ENCODE results near the gene COL5A2. TPM values are rescaled to one million over a fixed set of nuclear protein-coding genes. Genes with fewer than 3 reads are reported as not detected.

Gene COL5A2
- total and polyA plus RNA-seq, 9 of the 15 experiments (the other 6 are each of a cell fraction or from before 2014, with no cell fraction given): 0.01 to 0.54 (median 0.19) TPM

GRCh38 chr2:189147989-189148388 lies 31.6 kb downstream of the COL5A2 start:
- WGBS (ENCODE audit: insufficient coverage, low coverage, missing lambda C conversion rate): 0% methylated on average over 1 of the region's 1 CpG
- ChIA-PET POLR2A (no interaction called here), CTCF (ENCODE audit: low intra/inter-chr PET ratio) (no interaction called here)
- no peak overlapping the region for H3K9ac ChIP-seq (ENCODE audit: insufficient read depth in 1 of 2, low read depth in 2 of 2, low read length in 2 of 2)
- no peak overlapping the region for H3K27ac ChIP-seq (ENCODE audit: extremely low read depth, low read depth, low read length)
- no peaks in the 10 kb centered on the region for H3K36me3 ChIP-seq (ENCODE audit: control insufficient read depth, insufficient read depth, low read length)
- H4K20me1 ChIP-seq (replicated peaks; ENCODE audit: control insufficient read depth, insufficient read depth, low read length): no peaks in the 10 kb centered on the region
- H3K4me3 ChIP-seq: no peak overlapping the region
- H3K9me3 ChIP-seq (replicated peaks; ENCODE audit: control insufficient read depth, insufficient read depth, low read depth, low read length): no peaks in the 10 kb centered on the region
- DNase-seq (ENCODE audit: extremely low read depth in 1 of 4, low spot score in 3 of 4) (no peak), FAIRE-seq (no peak), ATAC-seq (no peak)
- intact Hi-C loops (cut with micrococcal nuclease) (no loop called here), in situ Hi-C loops (cut with MboI) (no loop called here)
- H3K9me1 ChIP-seq (ENCODE audit: control insufficient read depth, insufficient read depth, low read length): no peaks in the 10 kb centered on the region
- no peak overlapping the region for H2AFZ ChIP-seq (ENCODE audit: low read depth, low read length)
- no peaks in the 10 kb centered on the region for H3K27me3 ChIP-seq (ENCODE audit: control insufficient read depth in 2 of 2, insufficient read depth in 2 of 2, low read length in 2 of 2)
- no TSS peak for BruUV-seq (replicated peaks)
- no peaks in the 10 kb centered on the region for H3K4me1 ChIP-seq (replicated peaks in 1 of 2; ENCODE audit: control insufficient read depth in 2 of 2, insufficient read depth in 2 of 2, low read length in 2 of 2)
- TF ChIP-seq BDP1 (IDR thresholded peaks at IDR 0.05; ENCODE audit: insufficient read depth, insufficient read length): no peak
- no peak overlapping the region for H3K4me2 ChIP-seq (ENCODE audit: insufficient read depth, low read length)
- H3K79me2 ChIP-seq (ENCODE audit: control insufficient read depth, insufficient read depth, low read length): no peaks in the 10 kb centered on the region

- H3K9ac ChIP-seq (ENCODE audit: insufficient read depth in 1 of 2, low read depth in 2 of 2, low read length in 2 of 2): no peak overlapping the region
- ATAC-seq (no peak), FAIRE-seq (no peak), DNase-seq (ENCODE audit: extremely low read depth in 1 of 4, low spot score in 3 of 4) (no peak)
- no TSS peak for BruUV-seq (replicated peaks)
- H4K20me1 ChIP-seq (replicated peaks; ENCODE audit: control insufficient read depth, insufficient read depth, low read length): no peaks in the 10 kb centered on the region
- no peak overlapping the region for H3K27ac ChIP-seq (ENCODE audit: extremely low read depth, low read depth, low read length)
- intact Hi-C loops (cut with micrococcal nuclease) (no loop called here), in situ Hi-C loops (cut with MboI) (no loop called here)
- H3K36me3 ChIP-seq (ENCODE audit: control insufficient read depth, insufficient read depth, low read length): no peaks in the 10 kb centered on the region
- no peaks in the 10 kb centered on the region for H3K9me3 ChIP-seq (replicated peaks; ENCODE audit: control insufficient read depth, insufficient read depth, low read depth, low read length)
- 5% methylated on average over 2 of the region's 2 CpGs for WGBS (ENCODE audit: insufficient coverage, low coverage, missing lambda C conversion rate)
- no peak overlapping the region for H3K4me2 ChIP-seq (ENCODE audit: insufficient read depth, low read length)
- H3K79me2 ChIP-seq (ENCODE audit: control insufficient read depth, insufficient read depth, low read length): no peaks in the 10 kb centered on the region
- no peak overlapping the region for H3K4me3 ChIP-seq
- ChIA-PET CTCF (ENCODE audit: low intra/inter-chr PET ratio) (no interaction called here), POLR2A (no interaction called here)
- no peaks in the 10 kb centered on the region for H3K4me1 ChIP-seq (replicated peaks in 1 of 2; ENCODE audit: control insufficient read depth in 2 of 2, insufficient read depth in 2 of 2, low read length in 2 of 2)
- no peaks in the 10 kb centered on the region for H3K9me1 ChIP-seq (ENCODE audit: control insufficient read depth, insufficient read depth, low read length)
- no peak overlapping the region for H2AFZ ChIP-seq (ENCODE audit: low read depth, low read length)
- no peaks in the 10 kb centered on the region for H3K27me3 ChIP-seq (ENCODE audit: control insufficient read depth in 2 of 2, insufficient read depth in 2 of 2, low read length in 2 of 2)
- TF ChIP-seq CEBPB (tag; IDR thresholded peaks at IDR 0.05) (no peak), CUX1 (CRISPR knock-in tag; IDR thresholded peaks at IDR 0.05) (no peak), ZBTB17 (CRISPR knock-in tag; IDR thresholded peaks at IDR 0.05) (no peak), SP1 (CRISPR knock-in tag; IDR thresholded peaks at IDR 0.05) (no peak), ZFPM2 (CRISPR knock-in tag; IDR thresholded peaks at IDR 0.05) (no peak), LCOR (CRISPR knock-in tag; IDR thresholded peaks at IDR 0.05) (no peak), TCF7L2 (IDR thresholded peaks at IDR 0.05; ENCODE audit: low read depth, low read length) (no peak), SIN3A (IDR thresholded peaks at IDR 0.05; ENCODE audit: borderline replicate concordance in 2 of 2, control insufficient read depth in 1 of 2, low read depth in 2 of 2, low read length in 2 of 2) (no peak), EWSR1 (IDR thresholded peaks at IDR 0.05; ENCODE audit: borderline replicate concordance, low read depth, partially characterized antibody) (no peak), SMAD3 (CRISPR knock-in tag; conservative IDR thresholded peaks at IDR 0.05) (no peak), NFE2L1 (tag; IDR thresholded peaks at IDR 0.05; ENCODE audit: borderline replicate concordance, low read depth) (no peak)
These were observed 32.2 kb downstream of the COL5A2 start for GRCh38 chr2:189147361-189147760.
